Measurements from ENCODE around the gene CALML3. TPM values are rescaled to one million over a fixed set of nuclear protein-coding genes. Genes with fewer than 3 reads are reported as not detected.

CALML3 gene
- polyA plus RNA-seq, 6 donors from 2014 or later: not detected

DNA sequence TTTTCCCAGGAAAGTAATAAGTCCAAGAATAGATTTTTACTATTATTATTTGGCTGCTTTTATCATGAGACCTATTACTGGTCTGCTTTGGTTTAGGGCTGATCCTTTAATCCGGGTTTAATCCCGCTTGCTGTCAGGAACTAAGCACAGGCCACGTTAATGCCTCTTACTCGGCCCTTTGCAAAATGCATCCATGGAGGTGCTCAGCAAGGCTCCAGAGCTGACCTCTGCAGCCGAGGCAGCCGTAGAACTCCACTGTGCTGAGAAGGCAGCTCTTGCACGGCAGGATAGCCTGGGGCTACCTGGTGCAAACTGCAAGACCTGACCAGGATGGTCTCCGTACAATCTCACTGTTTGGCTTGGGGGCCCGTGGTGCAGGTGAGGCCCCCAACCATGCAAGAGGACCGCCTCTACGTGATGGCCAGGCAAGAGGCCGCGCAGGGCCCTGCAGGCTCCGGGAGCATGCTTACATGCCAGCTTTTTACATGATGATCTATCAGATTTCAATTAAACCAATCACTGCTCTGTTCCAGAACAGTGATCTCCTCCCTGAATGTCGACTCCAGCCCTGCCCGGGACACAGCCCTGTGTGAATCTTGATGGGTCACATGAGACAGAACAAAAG lies 10.4 kb upstream of the CALML3 start:
- Mint-ChIP-seq H3K9me3 (peaks cover 0 to 5% (median 0%) of the 10 kb centered on the region in 7 donors), H3K36me3 (no peaks in the 10 kb centered on the region), H3K4me1 (no peaks in the 10 kb centered on the region), H3K27me3 (peaks cover 10 to 35% (median 32%) of the 10 kb centered on the region in 3 donors), H3K27ac (no peak overlapping the region), H3K4me3 (no peak overlapping the region)
- ATAC-seq (ENCODE audit: low read depth in 2 of 2) (no peak), DNase-seq (no peak)

- Mint-ChIP-seq H3K27me3 (peaks cover 10 to 35% (median 32%) of the 10 kb centered on the region in 3 donors), H3K4me3 (peak overlapping the region in 1 of 8 donors; percentile 17), H3K9me3 (peaks cover 0 to 12% (median 0%) of the 10 kb centered on the region in 7 donors), H3K4me1 (no peaks in the 10 kb centered on the region), H3K36me3 (no peaks in the 10 kb centered on the region), H3K27ac (no peak overlapping the region)
- DNase-seq (no peak), ATAC-seq (ENCODE audit: low read depth in 2 of 2) (no peak)
These were observed 8.6 kb upstream of the CALML3 start for GRCh38 chr10:5515948-5516761.

DNA sequence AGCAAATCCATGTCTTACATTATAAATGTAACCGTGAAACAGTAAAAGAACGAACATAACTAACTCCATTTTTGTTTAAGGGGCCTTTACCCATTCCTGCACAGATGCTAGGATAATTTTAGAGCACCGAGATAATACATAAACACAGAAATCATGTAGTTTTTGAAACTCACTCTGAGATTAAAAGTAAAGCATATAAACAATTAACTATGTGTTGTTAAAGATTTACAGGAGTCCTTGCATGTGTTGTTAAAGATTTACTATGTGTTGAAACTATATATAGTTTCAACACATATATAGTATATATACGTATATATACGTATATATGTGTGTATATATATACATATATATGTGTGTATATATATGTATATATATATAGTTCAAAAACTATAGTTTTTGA lies 7.2 kb upstream of the CALML3 start:
- H3K27me3 Mint-ChIP-seq: peaks cover 10 to 27% (median 25%) of the 10 kb centered on the region in 3 donors
- H3K4me3 Mint-ChIP-seq: no peak overlapping the region
- H3K27ac Mint-ChIP-seq: no peak overlapping the region
- H3K9me3 Mint-ChIP-seq: peaks cover 0 to 12% (median 0%) of the 10 kb centered on the region in 7 donors
- no peak for DNase-seq
- no peaks in the 10 kb centered on the region for H3K36me3 Mint-ChIP-seq
- ATAC-seq (ENCODE audit: low read depth in 2 of 2): no peak
- no peaks in the 10 kb centered on the region for H3K4me1 Mint-ChIP-seq

DNA sequence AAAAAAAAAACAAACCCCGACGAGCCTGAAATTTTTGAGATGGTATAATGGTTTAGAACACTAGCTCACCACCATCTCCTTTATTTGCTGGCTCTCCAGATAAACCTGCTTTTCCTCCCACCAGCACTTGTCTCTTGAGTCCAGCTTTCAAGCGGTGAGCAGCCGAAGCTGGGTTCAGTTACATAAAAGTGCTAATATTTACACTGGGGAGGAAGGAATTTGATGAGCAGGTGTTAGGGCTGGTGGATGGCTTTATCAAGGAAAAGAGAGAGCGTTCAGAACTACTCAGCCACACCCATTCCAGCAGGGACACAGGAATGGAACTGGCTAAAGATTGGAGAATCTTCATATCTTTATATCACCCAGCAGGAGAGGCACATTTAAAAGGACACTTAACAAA lies 6.6 kb upstream of the CALML3 start:
- no peak for ATAC-seq (ENCODE audit: low read depth in 2 of 2)
- Mint-ChIP-seq H3K4me1 (no peaks in the 10 kb centered on the region), H3K36me3 (no peaks in the 10 kb centered on the region), H3K9me3 (peaks cover 0 to 12% (median 0%) of the 10 kb centered on the region in 7 donors), H3K4me3 (no peak overlapping the region), H3K27ac (no peak overlapping the region), H3K27me3 (peaks cover 10 to 21% (median 21%) of the 10 kb centered on the region in 3 donors)
- DNase-seq: no peak

- H3K4me1 Mint-ChIP-seq: no peaks in the 10 kb centered on the region
- ATAC-seq (ENCODE audit: low read depth in 2 of 2): no peak
- H3K9me3 Mint-ChIP-seq: peaks cover 0 to 12% (median 0%) of the 10 kb centered on the region in 7 donors
- no peaks in the 10 kb centered on the region for H3K36me3 Mint-ChIP-seq
- H3K4me3 Mint-ChIP-seq: no peak overlapping the region
- H3K27me3 Mint-ChIP-seq: peaks cover 6 to 28% (median 26%) of the 10 kb centered on the region in 3 donors
- H3K27ac Mint-ChIP-seq: no peak overlapping the region
- DNase-seq: no peak
These were observed 5.7 kb upstream of the CALML3 start for GRCh38 chr10:5519054-5519453.

DNA sequence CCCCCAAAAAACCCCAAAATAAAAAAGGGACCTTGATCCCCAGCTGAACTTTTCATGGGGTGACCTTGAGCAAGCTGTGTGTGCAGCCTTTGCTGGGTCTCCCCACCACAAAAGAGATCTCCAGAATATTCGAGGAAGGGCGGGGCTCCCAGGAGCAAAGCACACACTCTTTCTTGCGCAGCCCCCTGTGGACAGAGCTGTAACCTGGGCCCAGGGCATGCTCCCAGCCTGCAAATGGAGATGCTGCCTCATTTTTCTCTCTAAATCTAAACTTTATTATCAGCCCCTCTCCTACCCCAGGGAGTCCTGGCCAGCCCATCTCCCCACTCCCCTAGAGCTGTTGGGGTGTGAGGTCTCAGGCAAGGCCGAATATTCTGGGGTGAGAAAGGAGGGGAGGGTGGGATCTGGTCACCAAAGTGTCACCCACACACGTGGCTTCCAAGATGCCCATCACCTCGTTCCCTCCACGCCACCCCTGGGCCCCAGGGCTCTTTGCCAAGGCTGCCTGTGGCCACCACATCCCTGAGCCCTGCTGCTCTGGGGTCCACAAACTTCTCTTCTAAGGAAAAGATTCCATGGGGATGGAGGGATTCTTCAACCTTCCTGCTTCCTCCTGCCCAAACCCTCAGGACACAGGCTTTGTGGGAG lies 1.7 kb upstream of the CALML3 start:
- Mint-ChIP-seq H3K4me1 (peaks cover 0 to 5% (median 0%) of the 10 kb centered on the region in 3 donors), H3K27ac (peak overlapping the region in 1 of 6 donors; percentile 44), H3K27me3 (peaks cover 0 to 14% (median 13%) of the 10 kb centered on the region in 3 donors), H3K4me3 (no peak overlapping the region), H3K36me3 (no peaks in the 10 kb centered on the region), H3K9me3 (peaks cover 0 to 12% (median 0%) of the 10 kb centered on the region in 7 donors)
- no peak for ATAC-seq (ENCODE audit: low read depth in 2 of 2)
- no peak for DNase-seq

GRCh38 chr10:5523796-5524574 lies 776 bp upstream of the CALML3 start:
- DNase-seq (no peak), ATAC-seq (ENCODE audit: low read depth in 2 of 2) (no peak)
- Mint-ChIP-seq H3K4me1 (peaks cover 0 to 5% (median 0%) of the 10 kb centered on the region in 3 donors), H3K27me3 (peaks cover 3 to 14% (median 13%) of the 10 kb centered on the region in 3 donors), H3K36me3 (no peaks in the 10 kb centered on the region), H3K4me3 (no peak overlapping the region), H3K27ac (no peak overlapping the region), H3K9me3 (peaks cover 0 to 10% (median 0%) of the 10 kb centered on the region in 7 donors)

GRCh38 chr10:5525561-5526341 lies 990 bp downstream of the CALML3 start:
- DNase-seq (no peak), ATAC-seq (ENCODE audit: low read depth in 2 of 2) (no peak)
- H3K9me3 Mint-ChIP-seq: no peaks in the 10 kb centered on the region
- H3K27me3 Mint-ChIP-seq: peaks cover 3 to 14% (median 13%) of the 10 kb centered on the region in 3 donors
- H3K36me3 Mint-ChIP-seq: no peaks in the 10 kb centered on the region
- peak overlapping the region in 1 of 8 donors; percentile 32 for H3K4me3 Mint-ChIP-seq
- peaks cover 0 to 5% (median 0%) of the 10 kb centered on the region in 3 donors for H3K4me1 Mint-ChIP-seq
- no peak overlapping the region for H3K27ac Mint-ChIP-seq

GRCh38 chr10:5526691-5527331 lies 2.0 kb downstream of the CALML3 start:
- H3K4me3 Mint-ChIP-seq: no peak overlapping the region
- peak overlapping the region in 1 of 6 donors; percentile 38 for H3K27ac Mint-ChIP-seq
- H3K36me3 Mint-ChIP-seq: no peaks in the 10 kb centered on the region
- peaks cover 0 to 5% (median under 1%) of the 10 kb centered on the region in 3 donors for H3K4me1 Mint-ChIP-seq
- H3K9me3 Mint-ChIP-seq: no peaks in the 10 kb centered on the region
- H3K27me3 Mint-ChIP-seq: peaks cover 3 to 14% (median 13%) of the 10 kb centered on the region in 3 donors
- ATAC-seq (ENCODE audit: low read depth in 2 of 2) (no peak), DNase-seq (no peak)

- DNase-seq (no peak), ATAC-seq (ENCODE audit: low read depth in 2 of 2) (no peak)
- no peaks in the 10 kb centered on the region for H3K9me3 Mint-ChIP-seq
- no peak overlapping the region for H3K4me3 Mint-ChIP-seq
- H3K4me1 Mint-ChIP-seq: peaks cover 0 to 5% (median 3%) of the 10 kb centered on the region in 3 donors
- peaks cover 3 to 14% (median 13%) of the 10 kb centered on the region in 3 donors for H3K27me3 Mint-ChIP-seq
- H3K27ac Mint-ChIP-seq: no peak overlapping the region
- H3K36me3 Mint-ChIP-seq: no peaks in the 10 kb centered on the region
These were observed 2.8 kb downstream of the CALML3 start for GRCh38 chr10:5527332-5528200.

DNA sequence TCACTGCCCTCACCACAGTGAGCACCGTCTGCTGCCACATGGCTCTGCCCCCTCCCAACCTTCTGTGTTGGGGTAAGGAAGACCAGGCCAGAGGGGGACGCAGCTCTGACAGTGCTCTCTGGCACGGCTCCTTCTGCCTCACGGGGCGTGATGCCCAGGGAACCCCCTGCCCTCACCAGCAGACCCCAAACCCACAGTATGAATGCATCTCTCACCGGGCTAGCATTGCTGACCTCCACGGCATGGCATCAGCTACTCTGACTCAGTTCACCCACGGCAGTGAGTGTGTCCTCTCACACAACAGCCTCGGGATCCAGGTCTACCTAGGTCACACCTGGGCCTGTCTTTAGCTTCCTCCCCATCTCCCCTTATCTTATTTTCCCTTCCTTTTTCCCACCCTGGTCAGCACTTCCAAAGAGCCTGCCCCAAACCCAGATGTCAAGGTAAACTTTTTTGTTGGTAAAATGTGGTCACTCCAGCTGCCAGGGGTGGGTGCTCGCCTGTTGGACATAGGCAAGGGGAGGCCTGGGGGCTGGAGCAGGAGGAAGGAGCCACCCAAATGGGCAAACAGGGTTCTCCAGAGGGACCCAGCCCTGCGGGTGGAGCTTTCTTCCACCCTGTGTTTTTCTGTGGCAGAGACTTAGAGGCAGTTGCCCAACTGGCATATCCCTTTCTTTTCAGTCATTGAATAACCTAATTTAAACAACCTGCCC lies 4.4 kb downstream of the CALML3 start:
- Mint-ChIP-seq H3K36me3 (no peaks in the 10 kb centered on the region), H3K27me3 (peaks cover 3 to 7% (median 6%) of the 10 kb centered on the region in 3 donors), H3K9me3 (no peaks in the 10 kb centered on the region), H3K4me3 (no peak overlapping the region), H3K27ac (no peak overlapping the region), H3K4me1 (peaks cover 0 to 5% (median 3%) of the 10 kb centered on the region in 3 donors)
- no peak for DNase-seq
- no peak for ATAC-seq (ENCODE audit: low read depth in 2 of 2)
